Stimulated activated CD4-positive, alpha-beta T cell treated with anti-CD3 and anti-CD28 coated beads, Interleukin-2, amount 100 ng/mL, for 4 hours (primary cell): Measurements from ENCODE around the gene TJAP1.
"Not testable (repeated sequence)": the region's sequence is repeated elsewhere in the genome, so short reads cannot be mapped to it uniquely, and the experiment has no call there.

Experiments used
- DNase-seq: peaks from one replicate; pipeline ENCODE4 v3.0.0-alpha.2; 2020; ENCODE audit warnings: low read depth

Gene TJAP1

GRCh38 chr6:43539409-43539808 lies 62.0 kb downstream of the TJAP1 start:
- DNase-seq: not testable (repeated sequence)

- DNase-seq: no peak
Observed at GRCh38 chr6:43540507-43540906, 63.1 kb downstream of the TJAP1 start.

DNA sequence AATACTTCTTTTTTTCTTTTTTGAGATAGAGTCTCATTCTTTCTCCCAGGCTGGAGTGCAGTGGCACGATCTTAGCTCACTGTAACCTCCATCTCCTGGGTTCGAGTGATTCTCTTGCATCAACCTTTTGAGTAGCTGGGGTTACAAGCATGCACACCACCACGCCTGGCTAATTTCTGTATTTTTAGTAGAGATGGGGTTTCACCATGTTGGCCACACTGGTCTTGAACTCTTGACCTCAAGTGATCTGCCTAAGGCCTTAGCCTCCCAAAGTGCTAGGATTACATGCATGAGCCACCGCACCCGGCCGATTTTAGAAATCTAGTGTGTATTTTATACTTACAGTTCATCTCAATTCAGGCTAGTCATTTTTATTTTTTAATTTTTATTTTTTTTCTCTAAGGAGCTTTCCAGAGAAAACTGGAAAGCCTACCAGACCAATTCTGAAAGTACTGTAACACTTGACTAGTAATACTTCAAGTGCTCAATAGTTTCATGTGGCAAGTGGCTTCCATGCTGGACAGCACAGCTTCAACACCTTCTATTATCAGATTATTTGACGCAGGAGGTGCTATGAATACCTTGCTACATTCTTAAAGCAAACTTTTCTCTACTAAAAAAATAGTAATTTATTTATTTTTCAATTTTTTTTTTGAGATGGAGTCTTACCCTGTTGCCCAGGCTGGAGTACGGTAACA lies 64.6 kb downstream of the TJAP1 start:
- no peak for DNase-seq

DNA sequence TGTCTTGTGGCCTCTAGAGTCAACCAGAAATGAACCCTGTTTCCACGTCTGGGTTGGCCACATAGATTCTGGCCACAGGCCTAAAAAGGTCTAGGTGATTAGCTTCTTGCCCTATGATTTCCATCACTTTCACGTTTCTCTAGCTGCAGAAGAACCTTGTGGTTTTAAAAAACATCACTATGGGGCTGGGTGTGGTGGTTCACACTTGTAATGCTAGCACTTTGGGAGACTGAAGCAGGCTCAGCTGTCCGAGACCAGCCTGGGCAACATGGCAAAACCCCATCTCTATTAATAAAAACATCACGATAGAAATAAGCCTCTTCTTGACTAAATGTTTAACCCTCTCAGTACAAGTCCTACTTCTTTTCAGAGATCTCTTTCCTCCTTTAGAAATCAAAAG lies 67.1 kb downstream of the TJAP1 start:
- DNase-seq: no peak

GRCh38 chr6:43547222-43547621 lies 69.9 kb downstream of the TJAP1 start:
- DNase-seq: no peak
